ENCODE data around the gene GCAT. TPM values are rescaled to one million over a fixed set of nuclear protein-coding genes. Genes with fewer than 3 reads are reported as not detected.
A peak's percentile ranks its signal among the peaks of the same experiment; 100 is the strongest.

The GCAT gene
- polyA plus RNA-seq, 1 donor (not counting 4 experiments of a cell fraction or from before 2014, with no cell fraction given): 8.4 TPM

DNA sequence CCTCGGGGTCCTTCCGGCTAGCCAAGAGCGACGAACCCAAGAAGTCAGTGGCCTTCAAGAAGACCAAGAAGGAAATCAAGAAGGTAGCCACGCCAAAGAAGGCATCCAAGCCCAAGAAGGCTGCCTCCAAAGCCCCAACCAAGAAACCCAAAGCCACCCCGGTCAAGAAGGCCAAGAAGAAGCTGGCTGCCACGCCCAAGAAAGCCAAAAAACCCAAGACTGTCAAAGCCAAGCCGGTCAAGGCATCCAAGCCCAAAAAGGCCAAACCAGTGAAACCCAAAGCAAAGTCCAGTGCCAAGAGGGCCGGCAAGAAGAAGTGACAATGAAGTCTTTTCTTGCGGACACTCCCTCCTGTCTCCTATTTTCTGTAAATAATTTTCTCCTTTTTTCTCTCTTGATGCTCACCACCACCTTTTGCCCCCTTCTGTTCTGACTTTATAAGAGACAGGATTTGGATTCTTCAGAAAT, 1.9 kb upstream of the GCAT start:
- peak overlapping the region; percentile 50 to 76 (median 57) for H3K4me3 ChIP-seq (ENCODE audit: control insufficient read depth in 2 of 3, extremely low read depth in 1 of 3, insufficient read depth in 2 of 3, low read depth in 1 of 3, low read length in 3 of 3)
- TF ChIP-seq, protein P1, sequence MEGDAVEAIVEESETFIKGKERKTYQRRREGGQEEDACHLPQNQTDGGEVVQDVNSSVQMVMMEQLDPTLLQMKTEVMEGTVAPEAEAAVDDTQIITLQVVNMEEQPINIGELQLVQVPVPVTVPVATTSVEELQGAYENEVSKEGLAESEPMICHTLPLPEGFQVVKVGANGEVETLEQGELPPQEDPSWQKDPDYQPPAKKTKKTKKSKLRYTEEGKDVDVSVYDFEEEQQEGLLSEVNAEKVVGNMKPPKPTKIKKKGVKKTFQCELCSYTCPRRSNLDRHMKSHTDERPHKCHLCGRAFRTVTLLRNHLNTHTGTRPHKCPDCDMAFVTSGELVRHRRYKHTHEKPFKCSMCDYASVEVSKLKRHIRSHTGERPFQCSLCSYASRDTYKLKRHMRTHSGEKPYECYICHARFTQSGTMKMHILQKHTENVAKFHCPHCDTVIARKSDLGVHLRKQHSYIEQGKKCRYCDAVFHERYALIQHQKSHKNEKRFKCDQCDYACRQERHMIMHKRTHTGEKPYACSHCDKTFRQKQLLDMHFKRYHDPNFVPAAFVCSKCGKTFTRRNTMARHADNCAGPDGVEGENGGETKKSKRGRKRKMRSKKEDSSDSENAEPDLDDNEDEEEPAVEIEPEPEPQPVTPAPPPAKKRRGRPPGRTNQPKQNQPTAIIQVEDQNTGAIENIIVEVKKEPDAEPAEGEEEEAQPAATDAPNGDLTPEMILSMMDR (optimal IDR thresholded peaks at IDR 0.05 in 1 of 3, IDR thresholded peaks at IDR 0.05 in 1 of 3, conservative IDR thresholded peaks at IDR 0.05 in 1 of 3; ENCODE audit: extremely low read depth in 1 of 3, insufficient read depth in 2 of 3, low read length in 3 of 3): no peak
- no peak for TF ChIP-seq EZH2 (IDR thresholded peaks at IDR 0.05; ENCODE audit: low read length)
- H3K9me3 ChIP-seq (ENCODE audit: control insufficient read depth, low read depth, low read length): no peaks in the 10 kb centered on the region
- H3K36me3 ChIP-seq (ENCODE audit: control insufficient read depth in 2 of 2, extremely low read depth in 1 of 2, insufficient read depth in 2 of 2, low read length in 2 of 2): no peaks in the 10 kb centered on the region
- H3K4me1 ChIP-seq (ENCODE audit: control insufficient read depth, extremely low read depth, insufficient read depth, low read length): peaks cover 15% of the 10 kb centered on the region
- H3K4me2 ChIP-seq (ENCODE audit: control insufficient read depth, extremely low read depth, insufficient read depth, low read depth, low read length): peak overlapping the region; percentile 94
- H3K9ac ChIP-seq (ENCODE audit: control insufficient read depth, extremely low read depth, insufficient read depth, low read length): peak overlapping the region; percentile 84
- no peak for FAIRE-seq
- H3K9me1 ChIP-seq (ENCODE audit: control insufficient read depth, extremely low read depth, insufficient read depth, low read length): no peaks in the 10 kb centered on the region
- H3K79me2 ChIP-seq (ENCODE audit: control insufficient read depth, insufficient read depth, low read length): no peaks in the 10 kb centered on the region
- dilution Hi-C loops (cut with MboI; ENCODE audit: extremely low pct_ligation_motif_present, low sequenced_read_pairs): no loop called here
- H3K27ac ChIP-seq (ENCODE audit: control insufficient read depth, insufficient read depth, low read length): peak overlapping the region; percentile 69
- H2AFZ ChIP-seq (ENCODE audit: control insufficient read depth, low read length): no peak overlapping the region
- H3K27me3 ChIP-seq (ENCODE audit: control insufficient read depth, extremely low read depth, insufficient read depth, low read length): no peaks in the 10 kb centered on the region
- no peak for DNase-seq (ENCODE audit: low read depth, low spot score)
- no peaks in the 10 kb centered on the region for H4K20me1 ChIP-seq (ENCODE audit: control insufficient read depth, extremely low read depth, insufficient read depth, low read length)

DNA sequence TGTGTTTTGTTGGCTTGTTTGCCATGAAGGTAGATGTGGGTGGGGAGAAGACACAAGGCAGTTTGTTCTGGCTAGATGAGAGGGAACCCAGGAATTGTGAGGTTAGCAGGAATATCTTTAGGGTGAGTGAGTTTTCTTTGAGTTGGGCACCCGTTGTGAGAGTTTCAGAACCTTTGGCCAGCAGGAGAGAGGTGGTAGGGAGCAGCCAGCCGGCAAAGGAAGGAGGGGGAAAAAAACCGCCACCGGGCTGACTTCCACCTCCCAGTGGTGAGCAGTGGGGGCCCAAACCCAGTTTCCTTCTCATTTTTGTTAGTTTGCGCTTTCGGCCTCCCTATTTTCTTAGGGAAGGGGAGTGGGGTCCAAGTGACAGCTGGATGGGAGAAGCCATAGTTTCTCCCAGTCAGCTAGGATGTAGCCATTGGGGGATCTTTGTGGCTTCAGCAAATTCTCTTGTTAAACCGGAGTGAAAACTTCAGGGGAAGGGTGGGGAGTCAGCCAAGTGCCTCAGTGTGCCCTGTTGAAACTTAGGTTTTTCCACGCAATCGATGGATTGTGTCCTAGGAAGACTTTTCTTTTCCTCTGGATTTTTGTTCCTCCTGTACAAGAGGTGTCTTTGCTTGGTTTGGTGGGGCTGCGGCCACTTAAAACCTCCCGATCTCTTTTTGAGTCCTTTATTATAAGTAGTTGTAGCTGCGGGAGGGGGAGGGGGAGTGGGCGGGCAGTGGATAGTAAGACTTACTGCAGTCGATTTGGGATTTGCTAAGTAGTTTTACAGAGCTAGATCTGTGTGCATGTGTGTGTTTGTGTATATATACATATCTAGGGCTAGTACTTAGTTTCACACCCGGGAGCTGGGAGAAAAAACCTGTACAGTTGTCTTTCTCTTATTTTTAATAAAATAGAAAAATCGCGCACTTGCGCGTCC, 1.1 kb upstream of the GCAT start:
- no peaks in the 10 kb centered on the region for H3K36me3 ChIP-seq (ENCODE audit: control insufficient read depth in 2 of 2, extremely low read depth in 1 of 2, insufficient read depth in 2 of 2, low read length in 2 of 2)
- peak overlapping the region; percentile 84 for H3K9ac ChIP-seq (ENCODE audit: control insufficient read depth, extremely low read depth, insufficient read depth, low read length)
- H3K4me2 ChIP-seq (ENCODE audit: control insufficient read depth, extremely low read depth, insufficient read depth, low read depth, low read length): peak overlapping the region; percentile 94
- no peaks in the 10 kb centered on the region for H3K9me1 ChIP-seq (ENCODE audit: control insufficient read depth, extremely low read depth, insufficient read depth, low read length)
- no peaks in the 10 kb centered on the region for H3K9me3 ChIP-seq (ENCODE audit: control insufficient read depth, low read depth, low read length)
- peak overlapping the region; percentile 50 to 76 (median 57) for H3K4me3 ChIP-seq (ENCODE audit: control insufficient read depth in 2 of 3, extremely low read depth in 1 of 3, insufficient read depth in 2 of 3, low read depth in 1 of 3, low read length in 3 of 3)
- dilution Hi-C loops (cut with MboI; ENCODE audit: extremely low pct_ligation_motif_present, low sequenced_read_pairs): no loop called here
- no peak for TF ChIP-seq EZH2 (IDR thresholded peaks at IDR 0.05; ENCODE audit: low read length)
- TF ChIP-seq, protein P1 (optimal IDR thresholded peaks at IDR 0.05 in 1 of 3, IDR thresholded peaks at IDR 0.05 in 1 of 3, conservative IDR thresholded peaks at IDR 0.05 in 1 of 3; ENCODE audit: extremely low read depth in 1 of 3, insufficient read depth in 2 of 3, low read length in 3 of 3): no peak
- no peaks in the 10 kb centered on the region for H3K79me2 ChIP-seq (ENCODE audit: control insufficient read depth, insufficient read depth, low read length)
- peaks cover 15% of the 10 kb centered on the region for H3K4me1 ChIP-seq (ENCODE audit: control insufficient read depth, extremely low read depth, insufficient read depth, low read length)
- FAIRE-seq (peak; percentile 75), DNase-seq (ENCODE audit: low read depth, low spot score) (no peak)
- H4K20me1 ChIP-seq (ENCODE audit: control insufficient read depth, extremely low read depth, insufficient read depth, low read length): no peaks in the 10 kb centered on the region
- H2AFZ ChIP-seq (ENCODE audit: control insufficient read depth, low read length): no peak overlapping the region
- peak overlapping the region; percentile 69 for H3K27ac ChIP-seq (ENCODE audit: control insufficient read depth, insufficient read depth, low read length)
- no peaks in the 10 kb centered on the region for H3K27me3 ChIP-seq (ENCODE audit: control insufficient read depth, extremely low read depth, insufficient read depth, low read length)
